GM12878 (cell line): ENCODE results near the gene NBPF11. TPM values are rescaled to one million over a fixed set of nuclear protein-coding genes. Genes with fewer than 3 reads are reported as not detected.

ENCODE experiments used
- ATAC-seq: fragments of 200-7000 bp; cut with Tn5 transposase; 3 replicates; pipeline ENCODE4 v1.9.1; 2020; ENCODE audit warnings: mild to moderate bottlenecking, moderate library complexity
- BruUV-seq: library from RNA; stranded (reverse); fragments of 400-500 nt; replicated peaks from 2 replicates; lab custom pipeline; 2021; lab: Mats Ljungman, UMichigan
- CTCF ChIA-PET: fragments of 300-600 bp; sonication (Branson Sonifier 250); formaldehyde crosslinking; extraction: SDS; loops from one replicate; lab custom pipeline; 2021; ENCODE audit warnings: inconsistent platforms; lab: Yijun Ruan, JAX
- POLR2A ChIA-PET: fragments of 350-600 bp; formaldehyde crosslinking; extraction: SDS; loops from one replicate; lab custom pipeline; 2021; ENCODE audit warnings: inconsistent platforms; lab: Charles Lee
- RAD21 ChIA-PET: fragments of 300-600 bp; sonication (Branson Sonifier 250); formaldehyde crosslinking; loops from one replicate; lab custom pipeline; 2023; ENCODE audit warnings: antibody characterized with exemption; ENCODE audit not compliant: unreplicated experiment; lab: Charles Lee
- SMC1A ChIA-PET: fragments of 300-600 bp; sonication (Branson Sonifier 250); formaldehyde crosslinking; loops from one replicate; lab custom pipeline; 2023; ENCODE audit not compliant: unreplicated experiment, uncharacterized antibody; lab: Charles Lee
- DNase-seq: peaks from one replicate; pipeline ENCODE4 v3.0.0-alpha.2; 2011; ENCODE audit warnings: low read depth, low spot score
- FAIRE-seq: peaks from 3 replicates; lab custom pipeline; 2011; peaks lifted over from hg19 to GRCh38; lab: Jason Lieb, UNC
- H2AFZ ChIP-seq: 2 replicates; pipeline ENCODE4 v1.6.0; 2011; ENCODE audit warnings: low read depth, low read length, control low read depth; ENCODE audit not compliant: control insufficient read depth
- H3K27ac ChIP-seq: 2 replicates; pipeline ENCODE4 v1.5.1; 2011; ENCODE audit warnings: control low read depth; ENCODE audit not compliant: control insufficient read depth, insufficient read depth
- H3K27me3 ChIP-seq, 2 experiments: replicated peaks in 1 of 2; 2 replicates each; pipeline versions ENCODE4 v1.6.0 to v1.6.1; 2011; ENCODE audit warnings: low read length in 1 of 2; ENCODE audit not compliant: control insufficient read depth in 2 of 2, insufficient read depth in 2 of 2
- H3K36me3 ChIP-seq, 2 experiments: 2 replicates each; pipeline ENCODE4 v1.5.1; 2011; ENCODE audit warnings: low read length in 1 of 2; ENCODE audit not compliant: control insufficient read depth in 2 of 2, insufficient read depth in 2 of 2
- H3K4me1 ChIP-seq: 2 replicates; pipeline ENCODE4 v1.6.1; 2011; ENCODE audit warnings: mild to moderate bottlenecking, low read length, moderate library complexity, mixed read lengths; ENCODE audit not compliant: control insufficient read depth, insufficient read depth
- H3K4me2 ChIP-seq: 2 replicates; pipeline ENCODE4 v1.6.0; 2011; ENCODE audit warnings: control low read depth; ENCODE audit not compliant: control insufficient read depth, insufficient read depth
- H3K4me3 ChIP-seq: fragments of 200-600 bp; sonication (generic); 2 replicates; pipeline ENCODE4 v1.5.1; 2016
- H3K79me2 ChIP-seq: 2 replicates; pipeline ENCODE4 v1.6.0; 2011; ENCODE audit warnings: low read length; ENCODE audit not compliant: control insufficient read depth, insufficient read depth
- H3K9ac ChIP-seq: 2 replicates; pipeline ENCODE4 v1.8.0; 2011; ENCODE audit warnings: low read length, control low read depth, mixed read lengths; ENCODE audit not compliant: control insufficient read depth, insufficient read depth
- H3K9me3 ChIP-seq: replicated peaks from 3 replicates; pipeline ENCODE4 v1.5.1; 2011; ENCODE audit warnings: mild to moderate bottlenecking, low read length; ENCODE audit not compliant: control insufficient read depth, insufficient read depth
- H4K20me1 ChIP-seq: 2 replicates; pipeline ENCODE4 v1.6.0; 2011; ENCODE audit not compliant: control insufficient read depth, insufficient read depth
- ATF7 ChIP-seq: fragments of 450-650 bp; IDR thresholded peaks from 2 replicates; pipeline ENCODE4 v1.6.1; 2016; ENCODE audit warnings: low read depth, mild to moderate bottlenecking
- CBX5 ChIP-seq: sonication (generic); IDR thresholded peaks from 2 replicates; pipeline ENCODE4 v1.6.1; 2016; ENCODE audit warnings: low read depth, moderate library complexity, mild to moderate bottlenecking, inconsistent platforms
- CHD2 ChIP-seq: IDR thresholded peaks from 2 replicates; pipeline ENCODE4 v1.6.1; 2011; ENCODE audit warnings: low read depth, low read length, improper control_type of control experiment, borderline replicate concordance
- CTCF ChIP-seq, 3 experiments: IDR thresholded peaks in 2 of 3; conservative IDR thresholded peaks in 1 of 3; 2 replicates each; pipeline ENCODE4 v1.5.1; 2011; ENCODE audit warnings: low read depth in 3 of 3, low read length in 3 of 3, mild to moderate bottlenecking in 3 of 3, control low read depth in 2 of 3, moderate library complexity in 2 of 3, inconsistent platforms in 1 of 3, mixed read lengths in 1 of 3; ENCODE audit not compliant: control insufficient read depth in 2 of 3, insufficient read depth in 1 of 3; ENCODE audit errors: extremely low read depth in 1 of 3
- ELK1 ChIP-seq: IDR thresholded peaks from 2 replicates; pipeline ENCODE4 v1.6.1; 2012; ENCODE audit warnings: low read depth, low read length, improper control_type of control experiment
- FOXK2 ChIP-seq: fragments of 450-650 bp; IDR thresholded peaks from 2 replicates; pipeline ENCODE4 v1.6.1; 2017; ENCODE audit warnings: mild to moderate bottlenecking, moderate library complexity
- IRF4 ChIP-seq: IDR thresholded peaks from 2 replicates; pipeline ENCODE4 v1.6.1; 2011; ENCODE audit warnings: low read depth, low read length
- KAT2A ChIP-seq: conservative IDR thresholded peaks from 2 replicates; pipeline ENCODE4 v1.6.1; 2011; ENCODE audit warnings: low read depth, low read length; ENCODE audit not compliant: control insufficient read depth
- PAX5 ChIP-seq: IDR thresholded peaks from 2 replicates; pipeline ENCODE4 v1.6.1; 2011; ENCODE audit warnings: low read depth, low read length, borderline replicate concordance
- POLR2A ChIP-seq: IDR thresholded peaks from 2 replicates; pipeline ENCODE4 v1.6.1; 2011; ENCODE audit warnings: low read depth, mild to moderate bottlenecking, low read length
- SMAD1 ChIP-seq: fragments of 450-650 bp; IDR thresholded peaks from 2 replicates; pipeline ENCODE4 v1.6.1; 2018; ENCODE audit warnings: mild to moderate bottlenecking, low read depth; ENCODE audit not compliant: partially characterized antibody
- TBL1XR1 ChIP-seq: IDR thresholded peaks from 2 replicates; pipeline ENCODE4 v1.6.1; 2012; ENCODE audit warnings: low read depth, low read length, improper control_type of control experiment
- USF1 ChIP-seq: IDR thresholded peaks from 2 replicates; pipeline ENCODE4 v1.6.1; 2011; ENCODE audit warnings: borderline replicate concordance, low read depth, mild to moderate bottlenecking, moderate library complexity, mixed read lengths, low read length; ENCODE audit not compliant: insufficient read depth; ENCODE audit errors: extremely low read length
- ZBTB33 ChIP-seq: fragments of 450-650 bp; IDR thresholded peaks from 2 replicates; pipeline ENCODE4 v1.6.1; 2017; ENCODE audit warnings: mild to moderate bottlenecking
- ZZZ3 ChIP-seq: IDR thresholded peaks from 2 replicates; pipeline ENCODE4 v1.6.1; 2011; ENCODE audit warnings: low read depth; ENCODE audit not compliant: control insufficient read depth, insufficient read length
- WGBS: methylation state at CpG from one replicate; pipeline ENCODE4 v1.1.6; 2016; ENCODE audit warnings: low lambda C conversion rate; ENCODE audit not compliant: insufficient replicate concordance, insufficient coverage; ENCODE audit errors: missing lambda C conversion rate; 5-methylcytosine and 5-hydroxymethylcytosine counted together
- in situ Hi-C: fragments of 300-500 bp; cut with MboI; formaldehyde crosslinking; loops from 9 replicates; pipeline ENCODE4 v1.14.3; 2018; ENCODE audit warnings: mixed read lengths
- intact Hi-C: fragments of 100-400 bp; cut with micrococcal nuclease; formaldehyde crosslinking; loops from one replicate; pipeline ENCODE4 v1.14.2; 2022; ENCODE audit not compliant: unreplicated experiment
- polyA plus RNA-seq, 11 experiments: library from polyadenylated mRNA; depleted of rRNA in 4 of 11; unstranded in 6 of 11; stranded (reverse) in 5 of 11; fragments of >200 nt; fragmentation: Nextera tagmentation in 4 of 11; fragmentation: Illumina TruSeq in 1 of 11; extraction: Ambion mirVana in 4 of 11; extraction: Trizol in 1 of 11; gene quantifications; 1 replicate in 1 of 11; 2 replicates in 10 of 11; pipeline versions ENCODE4 v1.2.1 to v1.2.3, GENCODE V29; 2011 to 2016; ENCODE audit warnings: inconsistent platforms in 2 of 11, missing spikeins in 2 of 11, low read depth in 1 of 11
- total RNA-seq, 4 experiments: library from RNA; depleted of rRNA in 3 of 4; stranded (reverse); fragments of >200 nt in 3 of 4; fragmentation: Illumina TruSeq in 1 of 4; extraction: Trizol in 1 of 4; gene quantifications; 2 replicates each; pipeline versions ENCODE4 v1.2.1 to v1.2.3, GENCODE V29; 2013 to 2021

The NBPF11 gene
- total and polyA plus RNA-seq, 10 of the 15 experiments (the other 5 are each of a cell fraction or from before 2014, with no cell fraction given), result 1.2 to 14.3 (median 4.9) TPM

GRCh38 chr1:148160343-148161052, 8.4 kb upstream of the NBPF11 start:
- 85% methylated on average over 40 of the region's 43 CpGs for WGBS
- DNase-seq (no peak), ATAC-seq (no peak), FAIRE-seq (no peak)
- in situ Hi-C loops, result loop anchor here (10.0 kb wide), 1 partner anchor 144 kb away; no protein-coding TSS in a partner anchor
- H3K27ac ChIP-seq, result no peak overlapping the region
- H3K9me3 ChIP-seq, result no peaks in the 10 kb centered on the region
- intact Hi-C loops, result no loop called here
- no peaks in the 10 kb centered on the region for H4K20me1 ChIP-seq
- no peaks in the 10 kb centered on the region for H3K27me3 ChIP-seq
- H2AFZ ChIP-seq, result no peak overlapping the region
- ChIA-PET CTCF (no interaction called here), RAD21 (no interaction called here), SMC1A (no interaction called here), POLR2A (no interaction called here)
- no peaks in the 10 kb centered on the region for H3K4me1 ChIP-seq
- no peak overlapping the region for H3K9ac ChIP-seq
- no peaks in the 10 kb centered on the region for H3K36me3 ChIP-seq
- no peaks in the 10 kb centered on the region for H3K79me2 ChIP-seq
- H3K4me2 ChIP-seq, result no peak overlapping the region
- BruUV-seq, result no TSS peak
- H3K4me3 ChIP-seq, result no peak overlapping the region
- TF ChIP-seq SMAD1 (no peak), KAT2A (no peak), TBL1XR1 (no peak), ZZZ3 (no peak), IRF4 (no peak), CBX5 (no peak), ELK1 (no peak), POLR2A (no peak), ZBTB33 (no peak), FOXK2 (no peak), ATF7 (no peak), CHD2 (no peak), PAX5 (no peak), USF1 (no peak), CTCF (IDR thresholded peaks at IDR 0.05 in 2 of 3, conservative IDR thresholded peaks at IDR 0.05 in 1 of 3; ENCODE audit: control insufficient read depth in 2 of 3, extremely low read depth in 1 of 3, insufficient read depth in 1 of 3, low read depth in 3 of 3, low read length in 3 of 3) (no peak)
